ENCODE results near the gene IRGQ. TPM values are rescaled to one million over a fixed set of nuclear protein-coding genes. Genes with fewer than 3 reads are reported as not detected.

Gene IRGQ
- total RNA-seq, 1 experiment from 2014 or later = 38.1 TPM

GRCh38 chr19:43609872-43610271, 13.9 kb upstream of the IRGQ start:
- ATAC-seq = no peak
- ChIA-PET POLR2A (no interaction called here), CTCF (no interaction called here)
- H3K9me3 Mint-ChIP-seq = peaks cover 24% of the 10 kb centered on the region
- DNase-seq (ENCODE audit: low spot score) = no peak
- no peak overlapping the region for H3K27ac Mint-ChIP-seq
- no peak overlapping the region for H3K4me3 Mint-ChIP-seq
- peaks cover 27% of the 10 kb centered on the region for H3K36me3 Mint-ChIP-seq
- TF ChIP-seq, protein P1, sequence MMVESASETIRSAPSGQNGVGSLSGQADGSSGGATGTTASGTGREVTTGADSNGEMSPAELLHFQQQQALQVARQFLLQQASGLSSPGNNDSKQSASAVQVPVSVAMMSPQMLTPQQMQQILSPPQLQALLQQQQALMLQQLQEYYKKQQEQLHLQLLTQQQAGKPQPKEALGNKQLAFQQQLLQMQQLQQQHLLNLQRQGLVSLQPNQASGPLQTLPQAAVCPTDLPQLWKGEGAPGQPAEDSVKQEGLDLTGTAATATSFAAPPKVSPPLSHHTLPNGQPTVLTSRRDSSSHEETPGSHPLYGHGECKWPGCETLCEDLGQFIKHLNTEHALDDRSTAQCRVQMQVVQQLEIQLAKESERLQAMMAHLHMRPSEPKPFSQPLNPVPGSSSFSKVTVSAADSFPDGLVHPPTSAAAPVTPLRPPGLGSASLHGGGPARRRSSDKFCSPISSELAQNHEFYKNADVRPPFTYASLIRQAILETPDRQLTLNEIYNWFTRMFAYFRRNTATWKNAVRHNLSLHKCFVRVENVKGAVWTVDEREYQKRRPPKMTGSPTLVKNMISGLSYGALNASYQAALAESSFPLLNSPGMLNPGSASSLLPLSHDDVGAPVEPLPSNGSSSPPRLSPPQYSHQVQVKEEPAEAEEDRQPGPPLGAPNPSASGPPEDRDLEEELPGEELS (CRISPR knock-in tag; IDR thresholded peaks at IDR 0.05) = no peak
- TF ChIP-seq JUN (CRISPR knock-in tag; IDR thresholded peaks at IDR 0.05) (no peak), NR1H2 (CRISPR knock-in tag; IDR thresholded peaks at IDR 0.05) (no peak), ZNF121 (CRISPR knock-in tag; IDR thresholded peaks at IDR 0.05) (no peak), NR3C1 (CRISPR knock-in tag; conservative IDR thresholded peaks at IDR 0.05; ENCODE audit: low read depth) (no peak), ZSCAN18 (CRISPR knock-in tag; IDR thresholded peaks at IDR 0.05) (no peak), JAZF1 (CRISPR knock-in tag; IDR thresholded peaks at IDR 0.05) (no peak), CBFB (CRISPR knock-in tag; IDR thresholded peaks at IDR 0.05; ENCODE audit: low read depth) (no peak)
- TF ChIP-seq, protein P2, sequence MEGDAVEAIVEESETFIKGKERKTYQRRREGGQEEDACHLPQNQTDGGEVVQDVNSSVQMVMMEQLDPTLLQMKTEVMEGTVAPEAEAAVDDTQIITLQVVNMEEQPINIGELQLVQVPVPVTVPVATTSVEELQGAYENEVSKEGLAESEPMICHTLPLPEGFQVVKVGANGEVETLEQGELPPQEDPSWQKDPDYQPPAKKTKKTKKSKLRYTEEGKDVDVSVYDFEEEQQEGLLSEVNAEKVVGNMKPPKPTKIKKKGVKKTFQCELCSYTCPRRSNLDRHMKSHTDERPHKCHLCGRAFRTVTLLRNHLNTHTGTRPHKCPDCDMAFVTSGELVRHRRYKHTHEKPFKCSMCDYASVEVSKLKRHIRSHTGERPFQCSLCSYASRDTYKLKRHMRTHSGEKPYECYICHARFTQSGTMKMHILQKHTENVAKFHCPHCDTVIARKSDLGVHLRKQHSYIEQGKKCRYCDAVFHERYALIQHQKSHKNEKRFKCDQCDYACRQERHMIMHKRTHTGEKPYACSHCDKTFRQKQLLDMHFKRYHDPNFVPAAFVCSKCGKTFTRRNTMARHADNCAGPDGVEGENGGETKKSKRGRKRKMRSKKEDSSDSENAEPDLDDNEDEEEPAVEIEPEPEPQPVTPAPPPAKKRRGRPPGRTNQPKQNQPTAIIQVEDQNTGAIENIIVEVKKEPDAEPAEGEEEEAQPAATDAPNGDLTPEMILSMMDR (IDR thresholded peaks at IDR 0.05) = no peak
- TF ChIP-seq, protein P3, sequence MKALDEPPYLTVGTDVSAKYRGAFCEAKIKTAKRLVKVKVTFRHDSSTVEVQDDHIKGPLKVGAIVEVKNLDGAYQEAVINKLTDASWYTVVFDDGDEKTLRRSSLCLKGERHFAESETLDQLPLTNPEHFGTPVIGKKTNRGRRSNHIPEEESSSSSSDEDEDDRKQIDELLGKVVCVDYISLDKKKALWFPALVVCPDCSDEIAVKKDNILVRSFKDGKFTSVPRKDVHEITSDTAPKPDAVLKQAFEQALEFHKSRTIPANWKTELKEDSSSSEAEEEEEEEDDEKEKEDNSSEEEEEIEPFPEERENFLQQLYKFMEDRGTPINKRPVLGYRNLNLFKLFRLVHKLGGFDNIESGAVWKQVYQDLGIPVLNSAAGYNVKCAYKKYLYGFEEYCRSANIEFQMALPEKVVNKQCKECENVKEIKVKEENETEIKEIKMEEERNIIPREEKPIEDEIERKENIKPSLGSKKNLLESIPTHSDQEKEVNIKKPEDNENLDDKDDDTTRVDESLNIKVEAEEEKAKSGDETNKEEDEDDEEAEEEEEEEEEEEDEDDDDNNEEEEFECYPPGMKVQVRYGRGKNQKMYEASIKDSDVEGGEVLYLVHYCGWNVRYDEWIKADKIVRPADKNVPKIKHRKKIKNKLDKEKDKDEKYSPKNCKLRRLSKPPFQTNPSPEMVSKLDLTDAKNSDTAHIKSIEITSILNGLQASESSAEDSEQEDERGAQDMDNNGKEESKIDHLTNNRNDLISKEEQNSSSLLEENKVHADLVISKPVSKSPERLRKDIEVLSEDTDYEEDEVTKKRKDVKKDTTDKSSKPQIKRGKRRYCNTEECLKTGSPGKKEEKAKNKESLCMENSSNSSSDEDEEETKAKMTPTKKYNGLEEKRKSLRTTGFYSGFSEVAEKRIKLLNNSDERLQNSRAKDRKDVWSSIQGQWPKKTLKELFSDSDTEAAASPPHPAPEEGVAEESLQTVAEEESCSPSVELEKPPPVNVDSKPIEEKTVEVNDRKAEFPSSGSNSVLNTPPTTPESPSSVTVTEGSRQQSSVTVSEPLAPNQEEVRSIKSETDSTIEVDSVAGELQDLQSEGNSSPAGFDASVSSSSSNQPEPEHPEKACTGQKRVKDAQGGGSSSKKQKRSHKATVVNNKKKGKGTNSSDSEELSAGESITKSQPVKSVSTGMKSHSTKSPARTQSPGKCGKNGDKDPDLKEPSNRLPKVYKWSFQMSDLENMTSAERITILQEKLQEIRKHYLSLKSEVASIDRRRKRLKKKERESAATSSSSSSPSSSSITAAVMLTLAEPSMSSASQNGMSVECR (CRISPR knock-in tag; IDR thresholded peaks at IDR 0.05; ENCODE audit: borderline replicate concordance) = no peak
- TF ChIP-seq, protein P4, sequence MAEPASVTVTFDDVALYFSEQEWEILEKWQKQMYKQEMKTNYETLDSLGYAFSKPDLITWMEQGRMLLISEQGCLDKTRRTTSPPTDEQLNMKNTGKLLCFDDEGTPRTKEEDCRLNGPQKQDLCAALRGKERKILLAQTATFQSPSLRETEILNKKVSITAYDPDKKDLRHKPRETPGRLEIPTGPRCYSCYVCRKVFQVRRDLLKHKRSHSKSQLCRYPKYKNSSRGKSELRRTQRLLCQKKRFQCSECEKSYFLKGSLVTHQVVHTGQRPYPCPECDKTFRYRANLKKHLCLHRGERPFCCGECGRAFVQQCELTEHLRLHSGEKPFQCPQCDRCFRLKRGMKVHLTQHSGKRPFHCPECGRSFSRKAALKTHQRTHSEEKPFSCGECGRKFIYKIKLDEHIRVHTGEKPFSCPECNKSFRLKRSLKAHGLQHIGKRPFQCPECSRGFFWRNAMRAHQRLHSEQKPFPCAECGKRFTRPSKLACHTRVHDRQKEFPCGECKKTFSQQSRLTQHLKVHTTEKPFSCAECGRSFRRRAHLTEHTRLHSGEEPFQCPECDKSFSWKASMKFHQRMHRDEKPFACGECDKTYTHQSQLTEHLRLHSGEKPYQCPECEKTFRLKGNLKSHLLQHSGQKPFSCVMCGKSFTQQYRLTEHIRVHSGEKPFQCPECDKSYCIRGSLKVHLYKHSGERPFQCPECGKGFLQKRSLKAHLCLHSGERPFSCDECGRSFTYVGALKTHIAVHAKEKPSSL (CRISPR knock-in tag; conservative IDR thresholded peaks at IDR 0.05) = no peak
- no peaks in the 10 kb centered on the region; the same call in 1 of the 2 replicates for H3K27me3 Mint-ChIP-seq (ENCODE audit: low read depth)
- peaks cover 6% of the 10 kb centered on the region; the same call in 1 of the 2 replicates for H3K4me1 Mint-ChIP-seq

Measured in WTC11 (cell line).